PC-3 (cell line): ENCODE data around the gene SUSD6.

ENCODE experiments used
- CTCF ChIP-seq: fragments of 300-600 bp; sonication (generic); conservative IDR thresholded peaks from 2 replicates; pipeline ENCODE4 v1.5.1; 2017; ENCODE audit warnings: antibody characterized with exemption, low read depth, mild to moderate bottlenecking, low read length
- EZH2 ChIP-seq: fragments of 300-600 bp; sonication (generic); IDR thresholded peaks from one replicate; pipeline ENCODE4 v1.6.1; 2017; ENCODE audit warnings: antibody characterized with exemption, mild to moderate bottlenecking, low read length; ENCODE audit not compliant: unreplicated experiment
- EZH2phosphoT487 ChIP-seq: fragments of 300-600 bp; sonication (generic); IDR thresholded peaks from 2 replicates; pipeline ENCODE4 v1.6.1; 2018; ENCODE audit warnings: mild to moderate bottlenecking, antibody characterized with exemption, low read length, borderline replicate concordance

GRCh38 chr14:69633238-69633637 is 21.8 kb downstream of the SUSD6 start:
- TF ChIP-seq CTCF (no peak), EZH2phosphoT487 (no peak), EZH2 (no peak)
